ENCODE results near the gene COX10.

DNA sequence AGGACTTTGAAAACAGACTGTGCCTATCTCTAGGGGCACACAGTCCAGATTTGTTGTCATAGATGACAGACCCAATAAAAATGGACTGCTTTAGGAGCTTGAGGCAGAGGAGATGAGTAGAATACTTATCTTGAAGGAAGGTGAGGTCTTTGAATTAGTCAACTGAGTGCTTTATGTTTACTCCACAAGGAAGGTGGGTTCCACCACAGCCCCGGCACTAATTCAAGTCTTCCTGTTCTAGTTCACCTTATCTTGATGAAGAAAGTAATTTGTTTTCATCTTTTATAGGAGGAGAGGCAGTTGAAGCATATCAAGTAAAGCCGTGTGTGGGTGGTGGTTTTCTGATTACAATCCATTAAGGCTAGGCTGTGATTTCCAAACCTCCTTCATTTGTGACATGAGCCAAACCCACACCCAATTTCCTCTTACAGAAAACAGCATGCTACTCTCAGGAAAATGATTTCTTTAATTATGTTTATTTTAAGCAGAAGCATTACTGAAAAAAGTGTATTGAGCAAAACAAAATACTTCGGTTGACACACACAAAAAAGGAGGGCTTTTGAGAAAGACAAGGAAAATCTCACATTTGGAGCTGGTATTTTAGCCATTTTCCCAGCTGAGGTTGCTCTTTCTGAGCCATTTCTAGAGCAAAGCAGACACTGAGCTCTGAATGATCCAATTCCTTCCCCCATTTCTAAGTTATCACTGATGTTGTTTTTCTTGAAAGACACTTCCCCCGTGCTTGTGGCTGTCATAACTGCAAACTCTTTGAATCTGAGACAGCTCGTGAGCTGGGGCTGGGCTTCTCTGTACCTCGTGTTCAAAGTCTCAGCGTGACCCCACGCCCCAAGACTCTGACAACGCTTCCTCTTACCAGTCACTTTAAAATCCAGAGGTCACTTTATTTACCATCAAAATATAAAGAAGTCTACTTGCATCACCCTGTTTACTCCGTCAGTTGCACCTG, 132.0 kb downstream of the COX10 start:
- TF ChIP-seq CREB5 (CRISPR knock-in tag; IDR thresholded peaks at IDR 0.05; ENCODE audit: low read depth): no peak
- TF ChIP-seq, protein P1, sequence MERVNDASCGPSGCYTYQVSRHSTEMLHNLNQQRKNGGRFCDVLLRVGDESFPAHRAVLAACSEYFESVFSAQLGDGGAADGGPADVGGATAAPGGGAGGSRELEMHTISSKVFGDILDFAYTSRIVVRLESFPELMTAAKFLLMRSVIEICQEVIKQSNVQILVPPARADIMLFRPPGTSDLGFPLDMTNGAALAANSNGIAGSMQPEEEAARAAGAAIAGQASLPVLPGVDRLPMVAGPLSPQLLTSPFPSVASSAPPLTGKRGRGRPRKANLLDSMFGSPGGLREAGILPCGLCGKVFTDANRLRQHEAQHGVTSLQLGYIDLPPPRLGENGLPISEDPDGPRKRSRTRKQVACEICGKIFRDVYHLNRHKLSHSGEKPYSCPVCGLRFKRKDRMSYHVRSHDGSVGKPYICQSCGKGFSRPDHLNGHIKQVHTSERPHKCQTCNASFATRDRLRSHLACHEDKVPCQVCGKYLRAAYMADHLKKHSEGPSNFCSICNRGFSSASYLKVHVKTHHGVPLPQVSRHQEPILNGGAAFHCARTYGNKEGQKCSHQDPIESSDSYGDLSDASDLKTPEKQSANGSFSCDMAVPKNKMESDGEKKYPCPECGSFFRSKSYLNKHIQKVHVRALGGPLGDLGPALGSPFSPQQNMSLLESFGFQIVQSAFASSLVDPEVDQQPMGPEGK (CRISPR knock-in tag; IDR thresholded peaks at IDR 0.05; ENCODE audit: borderline replicate concordance): no peak
- no peak for TF ChIP-seq RARB (CRISPR knock-in tag; IDR thresholded peaks at IDR 0.05)
- TF ChIP-seq TCF4 (CRISPR knock-in tag; IDR thresholded peaks at IDR 0.05; ENCODE audit: borderline replicate concordance): no peak
